H1 (cell line): ENCODE measurements around the gene PAQR7. TPM values are rescaled to one million over a fixed set of nuclear protein-coding genes. Genes with fewer than 3 reads are reported as not detected.

Experiments
- ASH2L ChIP-seq: fragments of 200-600, 300-600 bp; sonication (generic); IDR thresholded peaks from one replicate; pipeline ENCODE4 v1.7.1; 2017; ENCODE audit warnings: low read length
- BACH1 ChIP-seq: IDR thresholded peaks from 2 replicates; pipeline ENCODE4 v1.6.1; 2012; ENCODE audit warnings: low read length, improper control_type of control experiment
- CHD1 ChIP-seq: IDR thresholded peaks from 2 replicates; pipeline ENCODE4 v1.6.1; 2012; ENCODE audit warnings: low read depth, low read length, improper control_type of control experiment
- EGR1 ChIP-seq: IDR thresholded peaks from 2 replicates; pipeline ENCODE4 v1.6.1; 2011; ENCODE audit warnings: low read depth, low read length, borderline replicate concordance
- EZH2 ChIP-seq: fragments of 200-600 bp; sonication (generic); IDR thresholded peaks from 2 replicates; pipeline ENCODE4 v1.7.1; 2012; ENCODE audit warnings: low read depth, mild to moderate bottlenecking, moderate library complexity, low read length, inconsistent platforms; ENCODE audit not compliant: severe bottlenecking
- GTF2F1 ChIP-seq: IDR thresholded peaks from 2 replicates; pipeline ENCODE4 v1.6.1; 2012; ENCODE audit warnings: low read depth, low read length, improper control_type of control experiment, borderline replicate concordance
- HDAC2 ChIP-seq, 2 experiments: fragments of 300-600 bp in 1 of 2; sonication (generic) in 1 of 2; IDR thresholded peaks; 2 replicates each; pipeline ENCODE4 v1.6.1; 2011 to 2012; ENCODE audit warnings: low read depth in 2 of 2, low read length in 2 of 2, mild to moderate bottlenecking in 2 of 2, moderate library complexity in 2 of 2, borderline replicate concordance in 1 of 2, inconsistent platforms in 1 of 2
- JUND ChIP-seq: IDR thresholded peaks from 2 replicates; pipeline ENCODE4 v1.6.1; 2011; ENCODE audit warnings: mild to moderate bottlenecking, improper control_type of control experiment, low read length
- NRF1 ChIP-seq: IDR thresholded peaks from 2 replicates; pipeline ENCODE4 v1.6.1; 2011; ENCODE audit warnings: mild to moderate bottlenecking, low read depth, low read length, improper control_type of control experiment
- PHF8 ChIP-seq: fragments of 200-600 bp; sonication (generic); conservative IDR thresholded peaks from 2 replicates; pipeline ENCODE4 v1.7.1; 2012; ENCODE audit warnings: low read depth, mild to moderate bottlenecking, inconsistent platforms, low read length, moderate library complexity
- POLR2A ChIP-seq, 2 experiments: IDR thresholded peaks; 1 replicate in 1 of 2; 2 replicates in 1 of 2; pipeline ENCODE4 v1.6.1; 2011; ENCODE audit warnings: low read depth in 2 of 2, low read length in 2 of 2, mild to moderate bottlenecking in 2 of 2; ENCODE audit errors: control extremely low read depth in 1 of 2
- RNF2 ChIP-seq: fragments of 200-900, 300-1000 bp; sonication (generic); IDR thresholded peaks from 2 replicates; pipeline ENCODE4 v1.7.1; 2016; ENCODE audit warnings: borderline replicate concordance, low read depth, mild to moderate bottlenecking, antibody characterized with exemption, low read length; ENCODE audit not compliant: poor library complexity, severe bottlenecking; ENCODE audit errors: missing control alignments
- SAP30 ChIP-seq: fragments of 300-600 bp; sonication (generic); IDR thresholded peaks from 2 replicates; pipeline ENCODE4 v1.7.1; 2012; ENCODE audit warnings: low read length, moderate library complexity, mild to moderate bottlenecking, inconsistent platforms; ENCODE audit not compliant: insufficient read depth, insufficient replicate concordance
- SIRT6 ChIP-seq: IDR thresholded peaks from one replicate; pipeline ENCODE4 v1.7.1; 2012; ENCODE audit warnings: low read length, inconsistent platforms
- SP2 ChIP-seq: IDR thresholded peaks from 2 replicates; pipeline ENCODE4 v1.6.1; 2012; ENCODE audit warnings: mild to moderate bottlenecking, low read length, inconsistent platforms
- SP4 ChIP-seq: IDR thresholded peaks from 2 replicates; pipeline ENCODE4 v1.6.1; 2012; ENCODE audit warnings: low read length, inconsistent platforms
- SRF ChIP-seq: IDR thresholded peaks from 2 replicates; pipeline ENCODE4 v1.6.1; 2011; ENCODE audit warnings: mild to moderate bottlenecking, low read depth, low read length, moderate library complexity
- TAF1 ChIP-seq: IDR thresholded peaks from 2 replicates; pipeline ENCODE4 v1.6.1; 2011; ENCODE audit warnings: mild to moderate bottlenecking, low read depth, low read length
- YY1 ChIP-seq: IDR thresholded peaks from 2 replicates; pipeline ENCODE4 v1.6.1; 2011; ENCODE audit warnings: low read depth, mild to moderate bottlenecking, low read length
- ZNF274 ChIP-seq: IDR thresholded peaks from 2 replicates; pipeline ENCODE4 v1.7.0; 2012; ENCODE audit warnings: low read length, borderline replicate concordance; ENCODE audit errors: extremely low read depth
- polyA plus RNA-seq, 7 experiments: library from polyadenylated mRNA; depleted of rRNA in 3 of 7; stranded (reverse) in 5 of 7; unstranded in 2 of 7; fragments of >200 nt in 5 of 7; fragments of 200-250 nt in 2 of 7; gene quantifications; 1 replicate in 5 of 7; 2 replicates in 1 of 7; 4 replicates in 1 of 7; pipeline versions ENCODE4 v1.2.1 to v1.2.3, GENCODE V29; 2011 to 2013; ENCODE audit warnings: missing spikeins in 2 of 7, mixed read lengths in 2 of 7
- total RNA-seq: library from RNA; stranded (reverse); fragmentation: NEBNext Ultra II Directional; extraction: Animal tissue kit (Norgen Biotek cat#: 25700); gene quantifications from 2 replicates; pipeline ENCODE4 v1.2.1, GENCODE V29; 2021
- TF ChIP-seq, protein P1 (sequence below): IDR thresholded peaks from 2 replicates; pipeline ENCODE4 v1.6.1; 2012; ENCODE audit warnings: inconsistent platforms
- TF ChIP-seq, protein P2 (sequence below): IDR thresholded peaks from 2 replicates; pipeline ENCODE4 v1.6.1; 2012; ENCODE audit warnings: low read length, inconsistent platforms

Gene PAQR7
- total and polyA plus RNA-seq, 2 of the 8 experiments (the other 6 are each of a cell fraction or from before 2014, with no cell fraction given): 7.3 to 7.4 TPM

DNA sequence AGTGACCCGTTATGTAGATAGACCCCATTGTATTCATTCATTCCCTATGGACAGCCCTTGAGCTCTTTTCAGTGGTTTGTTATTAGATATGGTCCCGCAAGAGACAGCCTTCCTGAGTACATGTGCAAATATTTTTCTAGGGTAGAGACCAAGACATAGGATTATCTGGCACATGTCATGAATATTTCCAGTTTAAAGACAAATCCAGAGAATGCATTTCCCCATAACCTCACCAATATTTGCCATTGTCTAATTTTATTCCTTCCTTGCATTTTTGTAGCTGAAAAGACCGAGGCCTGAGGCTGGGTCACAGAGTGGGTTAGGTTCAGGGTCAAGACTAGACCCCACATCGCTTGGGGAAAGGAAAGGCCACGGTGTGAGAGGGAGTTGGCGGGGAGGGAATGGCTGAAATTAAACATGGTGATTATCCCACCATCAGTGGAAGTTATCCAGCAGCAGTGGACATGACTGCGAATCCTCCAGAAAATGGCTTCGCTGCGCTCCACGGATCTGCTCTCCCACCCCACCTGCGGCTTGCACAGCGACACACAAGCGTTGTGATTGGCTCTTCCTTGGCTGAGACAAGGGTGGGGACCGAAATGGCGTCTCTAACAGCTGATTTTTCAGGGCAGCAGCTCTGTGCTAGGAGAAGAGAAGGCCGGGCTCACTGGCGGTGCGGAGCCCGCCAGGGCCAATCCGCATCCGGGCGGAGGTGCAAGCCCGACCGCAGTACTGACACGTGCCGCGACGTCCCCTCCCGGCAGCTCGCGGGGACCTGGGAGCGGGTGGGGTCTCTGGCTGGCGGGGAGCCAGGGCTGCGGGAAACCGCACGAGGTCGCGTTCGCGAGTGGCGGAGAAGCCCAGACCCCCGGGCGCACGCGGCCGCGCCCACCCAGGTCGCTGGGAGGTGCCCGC is 46.8 kb upstream of the PAQR7 start (continued):
- TF ChIP-seq ASH2L (peak; percentile 83), NRF1 (no peak), SRF (no peak), SAP30 (no peak), PHF8 (peak; percentile 58), SIRT6 (no peak), SP2 (no peak), YY1 (peak; percentile 91), JUND (no peak), EGR1 (no peak), SP4 (no peak), HDAC2 (IDR thresholded peaks at IDR 0.05; ENCODE audit: borderline replicate concordance in 1 of 2, low read depth in 2 of 2, low read length in 2 of 2) (peak in 1 of 2 experiments; percentile 60; a peak in 1 of 4 replicates), POLR2A (IDR thresholded peaks at IDR 0.05; ENCODE audit: control extremely low read depth in 1 of 2, low read depth in 2 of 2, low read length in 2 of 2) (peak in 1 of 2 experiments; percentile 15; a peak in 1 of 3 replicates), BACH1 (peak; percentile 63), TAF1 (no peak), CHD1 (no peak), GTF2F1 (no peak), RNF2 (no peak), ZNF274 (no peak), EZH2 (no peak)
- TF ChIP-seq, protein P1, sequence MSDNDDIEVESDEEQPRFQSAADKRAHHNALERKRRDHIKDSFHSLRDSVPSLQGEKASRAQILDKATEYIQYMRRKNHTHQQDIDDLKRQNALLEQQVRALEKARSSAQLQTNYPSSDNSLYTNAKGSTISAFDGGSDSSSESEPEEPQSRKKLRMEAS: peak; percentile 85; the same call in 1 of the 2 replicates
- TF ChIP-seq, protein P2, sequence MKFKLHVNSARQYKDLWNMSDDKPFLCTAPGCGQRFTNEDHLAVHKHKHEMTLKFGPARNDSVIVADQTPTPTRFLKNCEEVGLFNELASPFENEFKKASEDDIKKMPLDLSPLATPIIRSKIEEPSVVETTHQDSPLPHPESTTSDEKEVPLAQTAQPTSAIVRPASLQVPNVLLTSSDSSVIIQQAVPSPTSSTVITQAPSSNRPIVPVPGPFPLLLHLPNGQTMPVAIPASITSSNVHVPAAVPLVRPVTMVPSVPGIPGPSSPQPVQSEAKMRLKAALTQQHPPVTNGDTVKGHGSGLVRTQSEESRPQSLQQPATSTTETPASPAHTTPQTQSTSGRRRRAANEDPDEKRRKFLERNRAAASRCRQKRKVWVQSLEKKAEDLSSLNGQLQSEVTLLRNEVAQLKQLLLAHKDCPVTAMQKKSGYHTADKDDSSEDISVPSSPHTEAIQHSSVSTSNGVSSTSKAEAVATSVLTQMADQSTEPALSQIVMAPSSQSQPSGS: no peak
